Stimulated activated CD4-positive, alpha-beta T cell treated with anti-CD3 and anti-CD28 coated beads, Interleukin-15, amount 100 ng/mL, for 24 hours (primary cell): ENCODE results near the gene PARD6B.
"Not testable (repeated sequence)": the region's sequence is repeated elsewhere in the genome, so short reads cannot be mapped to it uniquely, and the experiment has no call there.

ENCODE experiments used
- DNase-seq: peaks from one replicate; pipeline ENCODE4 v3.0.0-alpha.2; 2020

Gene PARD6B

GRCh38 chr20:50778994-50779393 lies 47.6 kb downstream of the PARD6B start:
- DNase-seq, result not testable (repeated sequence)

DNA sequence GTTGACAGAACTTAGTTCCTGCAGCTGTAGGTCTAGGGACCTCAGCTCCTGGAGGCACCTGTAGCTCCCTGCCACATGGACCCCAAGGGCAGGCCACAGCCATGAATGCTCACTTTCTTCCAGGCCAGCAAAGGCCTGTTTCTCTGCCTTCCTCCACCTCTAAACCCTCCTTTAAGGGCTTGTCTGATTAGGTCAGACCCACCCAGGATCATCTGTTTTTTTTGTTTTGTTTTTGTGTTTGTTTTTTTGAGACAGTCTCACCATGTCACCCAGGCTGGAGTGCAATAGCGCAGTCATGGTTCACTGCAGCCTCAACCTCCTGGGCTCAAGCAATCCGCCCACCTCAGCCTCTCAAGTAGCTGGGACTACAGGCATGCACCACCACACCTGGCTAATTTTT lies 52.0 kb downstream of the PARD6B start:
- DNase-seq, result no peak

DNA sequence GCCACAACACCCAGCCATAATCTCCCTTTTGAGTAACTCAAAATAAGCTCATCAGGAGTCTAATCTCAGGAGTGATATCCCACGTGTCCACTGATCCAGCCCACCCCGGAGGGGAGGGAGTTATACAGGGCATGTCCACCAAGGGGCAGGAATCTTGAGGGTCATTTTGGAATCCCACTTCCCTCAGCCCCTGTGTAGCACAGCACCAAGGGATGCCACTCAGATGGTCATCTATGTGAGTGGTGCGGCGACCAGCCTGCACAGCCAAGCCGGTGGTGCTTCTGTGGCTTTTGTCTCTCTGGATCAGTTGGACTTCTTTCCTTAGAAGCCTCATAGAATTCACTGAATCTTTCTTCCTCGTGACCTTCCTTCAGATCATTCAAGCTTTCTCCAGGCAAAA lies 52.5 kb downstream of the PARD6B start:
- no peak for DNase-seq

DNA sequence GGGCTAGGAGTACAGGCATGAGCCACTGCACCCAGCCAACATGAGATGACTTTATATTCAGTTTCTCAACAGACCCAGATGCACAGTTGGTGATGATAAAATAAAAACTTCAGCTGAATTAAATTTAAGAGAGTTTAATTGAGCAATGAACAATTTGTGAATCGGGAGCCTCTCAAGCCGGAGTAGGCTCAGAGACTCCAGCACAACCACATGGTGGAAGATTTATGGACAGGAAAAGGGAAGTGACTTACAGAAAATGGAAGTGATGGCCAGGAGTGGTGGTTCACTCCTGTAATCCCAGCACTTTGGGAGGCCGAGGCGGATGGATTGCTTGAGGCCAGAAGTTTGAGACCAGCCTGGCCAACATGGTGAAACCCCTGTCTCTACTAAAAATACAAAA lies 53.1 kb downstream of the PARD6B start:
- no peak for DNase-seq

- no peak for DNase-seq
Measured at GRCh38 chr20:50786703-50787102, 55.3 kb downstream of the PARD6B start.

DNA sequence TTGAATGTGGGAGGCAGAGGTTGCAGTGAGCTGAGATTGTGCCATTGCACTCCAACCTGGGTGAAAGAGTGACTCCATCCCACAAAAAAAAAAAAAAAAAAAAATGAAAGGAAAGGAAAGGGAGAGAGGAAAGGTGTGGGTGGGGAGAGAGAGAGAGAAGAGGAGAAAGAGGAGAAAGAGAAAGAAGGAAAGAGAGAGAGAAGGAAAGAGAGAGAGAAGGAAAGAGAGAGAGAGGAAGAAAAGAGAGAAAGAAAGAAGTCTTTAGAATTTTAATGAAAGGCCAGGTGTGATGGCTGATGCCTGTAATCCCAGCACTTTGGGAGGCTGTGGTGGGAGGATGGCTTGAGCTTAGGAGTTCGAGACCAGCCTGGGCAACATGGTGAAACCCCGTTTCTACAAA lies 55.8 kb downstream of the PARD6B start:
- DNase-seq, result no peak

GRCh38 chr20:50788045-50788991 lies 56.9 kb downstream of the PARD6B start:
- DNase-seq, result no peak

- DNase-seq, result no peak
Measured at GRCh38 chr20:50789968-50790650, 58.7 kb downstream of the PARD6B start.

DNA sequence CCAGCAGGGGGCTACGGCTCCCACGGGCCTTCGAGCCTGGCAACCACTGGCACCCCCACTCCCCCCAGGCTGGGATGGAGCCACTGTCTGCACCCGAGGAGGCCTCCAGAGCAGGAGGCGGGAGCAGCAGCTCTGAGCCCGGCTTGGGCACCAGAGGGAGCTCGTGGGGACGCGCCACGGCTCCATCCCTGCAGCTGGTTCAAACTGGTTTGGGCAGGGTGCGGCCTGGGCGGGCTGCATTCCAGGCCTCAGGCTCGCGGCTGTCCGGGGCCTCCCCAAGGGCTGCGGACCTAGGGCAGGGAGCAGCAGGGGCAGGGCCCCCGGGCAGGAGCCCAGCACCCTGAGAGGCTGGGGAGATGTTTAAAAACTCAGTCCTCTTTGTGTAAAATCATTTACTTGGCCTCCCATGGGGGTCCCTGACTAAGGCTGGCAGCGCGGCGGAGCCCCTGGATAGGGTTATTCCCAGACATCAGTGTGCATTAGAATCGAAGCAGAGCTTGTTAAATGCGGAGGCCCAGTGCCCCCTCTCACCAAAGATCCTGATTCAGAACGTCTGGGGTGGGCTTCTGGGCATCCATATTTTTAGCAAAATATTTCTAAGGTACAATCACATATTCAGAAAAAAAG lies 59.4 kb downstream of the PARD6B start:
- DNase-seq, result peak; percentile 88

DNA sequence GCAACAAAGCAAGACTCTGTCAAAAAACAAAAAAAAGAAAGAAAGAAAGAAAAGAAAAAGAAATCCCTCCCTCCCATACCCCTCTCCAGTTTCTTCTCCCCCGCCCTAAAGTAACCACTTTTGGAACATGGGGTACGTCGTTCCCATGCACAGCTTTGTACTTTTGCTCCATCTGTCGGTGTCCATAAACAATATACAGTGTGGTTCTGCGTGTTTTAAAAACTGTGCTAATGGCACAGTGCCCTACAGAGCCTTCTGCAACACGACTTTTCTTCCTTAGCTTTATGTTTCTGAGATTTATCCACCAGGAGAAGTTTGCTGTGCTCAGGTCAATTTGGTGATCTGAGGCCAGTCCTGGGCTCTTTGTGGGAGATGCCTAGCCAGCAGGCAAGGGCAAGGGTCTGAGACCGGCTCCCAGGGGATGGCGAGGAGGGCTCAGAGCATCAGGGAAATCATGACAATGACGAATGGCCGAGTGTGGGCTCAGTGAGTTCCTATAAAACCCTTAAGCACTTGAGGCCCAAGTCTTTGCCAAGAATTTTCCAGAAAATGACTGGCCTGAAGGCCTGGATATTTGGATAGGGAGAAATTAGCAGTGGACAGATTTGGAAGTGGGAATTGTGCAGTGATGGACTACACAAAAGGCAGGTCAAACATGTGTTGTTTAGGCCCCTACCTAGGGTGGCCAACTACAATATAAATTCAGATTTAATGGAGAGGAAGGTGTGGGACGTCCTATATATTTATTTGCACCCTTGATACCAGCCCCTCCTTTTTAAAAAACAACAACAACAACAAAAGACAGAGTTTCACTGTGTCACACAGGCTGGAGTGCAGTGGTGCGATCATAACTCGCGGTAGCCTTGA lies 61.6 kb downstream of the PARD6B start:
- no peak for DNase-seq

GRCh38 chr20:50793575-50794016 lies 62.2 kb downstream of the PARD6B start:
- DNase-seq, result peak; percentile 60

DNA sequence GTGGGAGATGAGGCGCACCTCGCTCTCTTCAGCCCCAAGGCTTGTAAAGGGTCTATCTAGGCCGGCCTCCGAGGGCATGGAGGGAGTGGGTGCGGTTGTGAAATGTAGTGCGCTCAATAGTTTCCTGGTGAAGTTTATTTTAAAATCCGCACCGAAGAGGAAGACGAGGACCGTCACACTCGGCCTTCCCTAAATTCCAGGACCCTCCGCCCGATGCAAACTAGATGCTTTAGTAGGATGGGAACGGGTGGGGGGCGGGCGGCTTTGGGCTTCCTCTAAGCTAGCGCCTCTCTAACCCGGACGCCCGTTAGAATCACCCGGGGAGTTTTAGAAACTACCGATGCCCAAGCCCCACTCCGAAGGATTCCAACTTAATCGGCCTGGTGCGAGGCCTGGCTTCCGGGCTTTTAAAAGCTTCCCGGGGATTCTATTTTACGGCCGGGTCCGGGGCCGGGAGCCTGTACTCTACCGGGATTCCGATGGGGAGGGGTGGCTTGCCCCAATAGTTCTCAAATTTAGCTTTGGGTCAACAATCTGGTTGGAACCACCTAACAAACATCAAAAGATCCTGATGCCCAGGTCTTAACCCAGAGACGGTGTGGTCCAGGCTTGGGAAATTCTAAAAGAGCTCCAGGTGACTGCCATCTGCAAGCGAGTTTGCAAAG lies 62.9 kb downstream of the PARD6B start:
- no peak for DNase-seq

GRCh38 chr20:50794846-50795634 lies 63.7 kb downstream of the PARD6B start, which contains the start of gene BCAS4:
Gene BCAS4, plus strand, starts transcription at chr20:50795061. Its CDS starts 23 bp downstream, at chr20:50795084.
- DNase-seq, result peak; percentile 84

DNA sequence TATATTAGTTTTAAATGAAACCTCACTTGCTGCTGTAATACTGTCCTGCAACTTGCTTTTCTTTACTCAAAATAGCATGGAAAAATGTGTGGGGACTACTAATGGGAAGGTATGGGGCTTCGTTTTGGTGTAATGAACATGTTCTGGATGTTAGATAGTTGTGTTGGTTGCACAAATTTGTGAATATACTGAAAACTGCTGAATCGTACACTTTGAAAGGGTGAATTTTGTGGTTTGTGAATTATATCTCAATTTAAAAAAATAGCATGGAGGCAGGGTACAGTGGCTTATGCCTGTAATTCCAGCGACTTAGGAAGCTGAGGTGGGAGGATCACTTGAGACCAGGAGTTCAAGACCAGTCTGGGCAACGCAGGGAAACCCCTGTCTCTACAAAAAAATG lies 65.8 kb downstream of the PARD6B start:
- no peak for DNase-seq

DNA sequence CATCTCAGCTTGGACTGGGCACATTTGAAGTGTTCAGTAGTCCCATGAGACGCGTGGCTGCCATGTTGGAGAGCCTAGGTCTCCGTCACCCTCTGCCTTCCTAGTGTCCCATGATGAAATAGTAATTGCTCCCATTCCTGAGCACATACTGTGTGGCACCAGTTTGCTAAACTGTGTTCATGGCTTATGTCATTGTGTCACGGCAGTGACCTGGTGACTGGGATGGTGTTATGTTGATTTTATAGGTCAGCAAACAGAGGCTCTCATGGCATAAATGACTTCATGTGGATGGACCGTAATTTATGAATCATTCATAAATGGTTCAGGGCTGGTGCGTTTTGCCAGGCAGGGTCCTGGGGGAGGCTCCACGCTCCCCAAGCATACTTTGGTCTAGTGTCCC lies 67.3 kb downstream of the PARD6B start:
- no peak for DNase-seq

DNA sequence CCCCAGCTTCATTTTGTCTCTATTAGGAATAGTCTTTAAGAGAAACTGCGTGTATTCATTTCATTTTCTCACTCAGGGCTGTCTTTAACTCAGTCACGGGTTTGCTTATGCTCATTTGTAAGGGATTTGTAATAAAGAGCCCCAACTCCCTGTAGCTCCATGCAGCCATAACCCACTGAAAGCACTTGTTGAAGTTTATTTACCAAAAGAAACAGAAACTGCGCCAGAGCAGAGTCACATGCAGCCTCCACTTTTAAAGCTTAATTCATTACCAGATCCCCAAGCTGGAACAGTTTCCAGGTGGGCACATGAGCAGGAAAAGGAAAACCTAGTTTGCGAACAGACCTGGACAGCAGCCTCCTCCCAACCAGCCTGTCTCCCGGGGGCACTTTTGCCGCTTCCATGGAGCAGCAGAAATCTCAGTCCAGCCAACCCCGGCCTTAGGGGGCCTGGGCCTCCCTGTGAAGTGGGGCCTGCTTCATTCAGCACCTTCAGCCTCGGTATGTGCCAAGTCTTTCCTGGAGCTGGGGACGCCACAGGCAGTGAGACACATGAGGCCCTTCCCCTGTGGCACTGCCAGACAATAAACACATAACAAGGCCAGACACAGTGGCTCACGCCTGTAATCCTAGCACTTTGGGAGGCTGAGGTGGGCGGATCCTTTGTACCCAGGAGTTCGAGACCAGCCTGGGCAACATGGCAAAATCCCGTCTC lies 68.0 kb downstream of the PARD6B start:
- no peak for DNase-seq

GRCh38 chr20:50799890-50800550 lies 68.6 kb downstream of the PARD6B start:
- DNase-seq, result no peak

- not testable (repeated sequence) for DNase-seq
Measured at GRCh38 chr20:50800986-50801746, 69.8 kb downstream of the PARD6B start.

DNA sequence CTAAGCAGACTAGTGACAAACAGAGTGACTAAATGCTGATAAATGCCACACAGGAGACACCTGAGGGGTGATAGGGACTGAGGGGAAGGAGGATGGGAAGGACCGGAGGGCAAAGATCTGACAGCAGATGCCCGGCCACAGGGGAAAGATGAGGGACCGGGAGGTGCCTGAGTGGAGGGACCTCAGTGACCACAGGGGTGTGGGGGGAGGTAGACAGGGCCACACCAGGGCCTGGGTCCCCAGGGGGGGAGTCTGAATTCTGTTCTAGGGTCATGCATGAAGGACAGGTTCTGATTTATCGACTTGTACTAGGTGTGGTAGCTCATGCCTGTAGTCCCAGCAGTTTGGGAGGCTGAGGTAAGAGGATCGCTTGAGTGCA lies 70.4 kb downstream of the PARD6B start:
- no peak for DNase-seq
